K562 (cell line): ENCODE measurements around the gene KAZN. TPM values are rescaled to one million over a fixed set of nuclear protein-coding genes. Genes with fewer than 3 reads are reported as not detected.
A peak's percentile ranks its signal among the peaks of the same experiment; 100 is the strongest.

Experiments used
- ATAC-seq: fragments of 200-7000 bp; cut with Tn5 transposase; 3 replicates; pipeline ENCODE4 v1.9.1; 2020; ENCODE audit warnings: moderate library complexity
- BruUV-seq: library from RNA; stranded (reverse); fragments of 400-500 nt; replicated peaks from 2 replicates; lab custom pipeline; 2021; lab: Mats Ljungman, UMichigan
- CTCF ChIA-PET: fragments of 300-600 bp; formaldehyde crosslinking; extraction: SDS; loops from one replicate; lab custom pipeline; 2021; ENCODE audit warnings: low intra/inter-chr PET ratio; lab: Yijun Ruan, JAX
- POLR2A ChIA-PET: fragments of 300-600, 350-650 bp; sonication (Branson Sonifier 250); formaldehyde crosslinking; extraction: SDS; loops from one replicate; lab custom pipeline; 2021; ENCODE audit warnings: antibody characterized with exemption, inconsistent platforms; lab: Yijun Ruan, JAX
- DNase-seq, 4 experiments: peaks; one replicate each; pipeline versions ENCODE4 v3.0.0 to v3.0.0-alpha.2; 2011 to 2018; ENCODE audit warnings: low spot score in 3 of 4, mixed read lengths in 3 of 4; ENCODE audit errors: extremely low read depth in 1 of 4
- FAIRE-seq: peaks from 2 replicates; lab custom pipeline; 2011; peaks lifted over from hg19 to GRCh38; lab: Jason Lieb, UNC
- H2AFZ ChIP-seq: 2 replicates; pipeline ENCODE4 v1.6.0; 2011; ENCODE audit warnings: low read depth, low read length, control low read depth, inconsistent platforms
- H3K27ac ChIP-seq: fragments of 200-600 bp; 3 replicates; pipeline ENCODE4 v1.8.0; 2011; ENCODE audit warnings: low read depth, mild to moderate bottlenecking, control low read depth, inconsistent platforms, low read length, moderate library complexity, mixed read lengths; ENCODE audit errors: extremely low read depth
- H3K27me3 ChIP-seq, 2 experiments: fragments of 300-600 bp in 1 of 2; 2 replicates in 1 of 2; 3 replicates in 1 of 2; pipeline versions ENCODE4 v1.6.0 to v1.8.0; 2011; ENCODE audit warnings: inconsistent platforms in 2 of 2, low read length in 2 of 2, mild to moderate bottlenecking in 1 of 2, mixed read lengths in 1 of 2, moderate library complexity in 1 of 2; ENCODE audit not compliant: control insufficient read depth in 2 of 2, insufficient read depth in 2 of 2
- H3K36me3 ChIP-seq: fragments of 300-600 bp; 3 replicates; pipeline ENCODE4 v1.8.0; 2011; ENCODE audit warnings: mild to moderate bottlenecking, low read length, inconsistent platforms; ENCODE audit not compliant: control insufficient read depth, insufficient read depth
- H3K4me1 ChIP-seq, 2 experiments: fragments of 200-600 bp in 1 of 2; replicated peaks in 1 of 2; 2 replicates in 1 of 2; 3 replicates in 1 of 2; pipeline versions ENCODE4 v1.5.1 to v1.8.0; 2011; ENCODE audit warnings: inconsistent platforms in 2 of 2, low read length in 2 of 2, mild to moderate bottlenecking in 1 of 2, mixed read lengths in 1 of 2, moderate library complexity in 1 of 2; ENCODE audit not compliant: control insufficient read depth in 2 of 2, insufficient read depth in 2 of 2
- H3K4me2 ChIP-seq: 2 replicates; pipeline ENCODE4 v1.6.1; 2011; ENCODE audit warnings: low read length, control low read depth, inconsistent platforms, mixed read lengths; ENCODE audit not compliant: insufficient read depth
- H3K4me3 ChIP-seq: fragments of 200-600 bp; sonication (generic), shearing (Covaris generic); 2 replicates; pipeline ENCODE4 v1.5.1; 2016; ENCODE audit warnings: control low read depth, inconsistent platforms
- H3K79me2 ChIP-seq: fragments of 200-600 bp; 3 replicates; pipeline ENCODE4 v1.8.0; 2011; ENCODE audit warnings: low read length, inconsistent platforms; ENCODE audit not compliant: control insufficient read depth, insufficient read depth
- H3K9ac ChIP-seq, 2 experiments: 2 replicates each; pipeline versions ENCODE4 v1.6.0 to v1.6.1; 2011; ENCODE audit warnings: low read depth in 2 of 2, low read length in 2 of 2, control low read depth in 1 of 2, inconsistent platforms in 1 of 2, mild to moderate bottlenecking in 1 of 2, mixed read lengths in 1 of 2; ENCODE audit not compliant: insufficient read depth in 1 of 2
- H3K9me1 ChIP-seq: one replicate; pipeline ENCODE4 v1.6.0; 2011; ENCODE audit warnings: inconsistent platforms, mild to moderate bottlenecking, low read length, moderate library complexity; ENCODE audit not compliant: control insufficient read depth, insufficient read depth
- H3K9me3 ChIP-seq: replicated peaks from 2 replicates; pipeline ENCODE4 v1.5.1; 2011; ENCODE audit warnings: low read depth, low read length, inconsistent platforms; ENCODE audit not compliant: control insufficient read depth, insufficient read depth
- H4K20me1 ChIP-seq: replicated peaks from 2 replicates; pipeline ENCODE4 v1.6.1; 2011; ENCODE audit warnings: low read length, inconsistent platforms, mixed read lengths; ENCODE audit not compliant: control insufficient read depth, insufficient read depth
- BRF1 ChIP-seq: IDR thresholded peaks from 3 replicates; pipeline ENCODE4 v1.6.1; 2011; ENCODE audit warnings: borderline replicate concordance, mild to moderate bottlenecking; ENCODE audit not compliant: insufficient read length; ENCODE audit errors: extremely low read depth
- GTF2A2 ChIP-seq: IDR thresholded peaks from 2 replicates; pipeline ENCODE4 v1.6.1; 2016; ENCODE audit warnings: mild to moderate bottlenecking, missing genetic modification characterization, missing compliant biosample characterization
- KLF13 ChIP-seq: fragments of 450-650 bp; IDR thresholded peaks from 2 replicates; pipeline ENCODE4 v1.6.1; 2016; ENCODE audit warnings: missing genetic modification characterization, low read depth, mild to moderate bottlenecking, missing compliant biosample characterization, moderate library complexity, borderline replicate concordance
- NEUROD1 ChIP-seq: fragments of 150-350 bp; IDR thresholded peaks from 2 replicates; pipeline ENCODE4 v1.6.1; 2014; ENCODE audit warnings: borderline replicate concordance, low read length, low read depth; ENCODE audit not compliant: partially characterized antibody
- PREB ChIP-seq: sonication (generic); formaldehyde crosslinking; IDR thresholded peaks from 2 replicates; pipeline ENCODE4 v1.8.1; 2023; ENCODE audit warnings: mild to moderate bottlenecking, missing genetic modification reagents
- RUNX1 ChIP-seq: sonication (generic); IDR thresholded peaks from 2 replicates; pipeline ENCODE4 v1.6.1; 2016; ENCODE audit warnings: antibody characterized with exemption, low read depth
- SMARCE1 ChIP-seq: fragments of 450-650 bp; IDR thresholded peaks from 2 replicates; pipeline ENCODE4 v1.7.1; 2016; ENCODE audit warnings: mild to moderate bottlenecking
- WGBS: fragments of 100-300 bp; shearing (Covaris generic); methylation state at CpG from one replicate; pipeline ENCODE4 v1.1.6; 2016; ENCODE audit warnings: low coverage, mixed read lengths; ENCODE audit not compliant: insufficient coverage; ENCODE audit errors: missing lambda C conversion rate; 5-methylcytosine and 5-hydroxymethylcytosine counted together
- in situ Hi-C: fragments of 300-500 bp; cut with MboI; formaldehyde crosslinking; loops from 4 replicates; pipeline ENCODE4 v1.15.0; 2018; ENCODE audit warnings: inconsistent platforms, mixed read lengths
- intact Hi-C: fragments of 100-400 bp; cut with micrococcal nuclease; formaldehyde crosslinking; loops from 2 replicates; pipeline ENCODE4 v1.14.2; 2022
- polyA plus RNA-seq, 8 experiments: library from polyadenylated mRNA; depleted of rRNA in 4 of 8; stranded (reverse) in 5 of 8; unstranded in 3 of 8; fragments of >200 nt; fragmentation: Nextera tagmentation in 2 of 8; fragmentation: Illumina TruSeq in 1 of 8; extraction: Ambion mirVana in 2 of 8; extraction: Trizol in 1 of 8; gene quantifications; 2 replicates each; pipeline versions ENCODE4 v1.2.1 to v1.2.3, GENCODE V29; 2011 to 2014; ENCODE audit warnings: inconsistent platforms in 1 of 8, missing spikeins in 1 of 8
- total RNA-seq, 7 experiments: library from RNA; depleted of rRNA in 6 of 7; stranded (reverse); fragments of >200 nt in 6 of 7; fragmentation: Illumina TruSeq in 2 of 7; extraction: Trizol in 2 of 7; gene quantifications; 2 replicates each; pipeline versions ENCODE4 v1.2.1 to v1.2.3, GENCODE V29; 2011 to 2021; ENCODE audit warnings: low replicate concordance in 1 of 7

Gene KAZN
- total and polyA plus RNA-seq, 9 of the 15 experiments (the other 6 are each of a cell fraction or from before 2014, with no cell fraction given), result 2.1 to 21.6 (median 5.4) TPM

GRCh38 chr1:15107911-15108310 lies 509.4 kb downstream of the KAZN start:
- intact Hi-C loops, result loop anchor here (10.0 kb wide), 1 partner anchor 363 kb away; no protein-coding TSS in a partner anchor
- in situ Hi-C loops, result no loop called here
- 3% methylated on average over 4 of the region's 4 CpGs for WGBS

More at GRCh38 chr1:15107911-15108310, 509.4 kb downstream of the KAZN start:
- H3K9me1 ChIP-seq, result no peaks in the 10 kb centered on the region
- H2AFZ ChIP-seq, result no peak overlapping the region
- 0 out of 4 replicates have a peak overlapping the region, but pooled peaks of 1 of the 2 experiments have one; percentile 45 for H3K9ac ChIP-seq
- no peak overlapping the region for H3K4me2 ChIP-seq
- FAIRE-seq (no peak), DNase-seq (no peak), ATAC-seq (no peak)
- TF ChIP-seq RUNX1 (no peak), BRF1 (no peak), KLF13 (no peak), NEUROD1 (no peak), GTF2A2 (tag) (no peak), SMARCE1 (no peak), PREB (CRISPR knock-in tag) (no peak)
- no peaks in the 10 kb centered on the region for H3K9me3 ChIP-seq
- peaks cover 6 to 15% of the 10 kb centered on the region in 2 experiments; a peak in 2 of 5 replicates for H3K27me3 ChIP-seq
- CTCF ChIA-PET, result no interaction called here
- H3K36me3 ChIP-seq, result no peaks in the 10 kb centered on the region
- H3K79me2 ChIP-seq, result no peaks in the 10 kb centered on the region
- 0 out of 5 replicates have a peak, but pooled peaks cover 0 to 2% of the 10 kb centered on the region in 2 experiments for H3K4me1 ChIP-seq
- BruUV-seq, result no TSS peak
- POLR2A ChIA-PET, result interaction anchor here (1.8 kb wide), 1 partner anchor 13 kb away, joined by 7 read pairs; no protein-coding TSS in a partner anchor
- H3K4me3 ChIP-seq, result no peak overlapping the region
- no peak overlapping the region for H3K27ac ChIP-seq
- H4K20me1 ChIP-seq, result 0 out of 2 replicates have a peak, but pooled peaks cover 4% of the 10 kb centered on the region
